Subcutaneous adipose tissue (tissue), 4 donors: ENCODE data around the gene MBD3. TPM values are rescaled to one million over a fixed set of nuclear protein-coding genes. Genes with fewer than 3 reads are reported as not detected.

Experiments
- CTCF ChIP-seq: fragments of 450-650 bp; IDR thresholded peaks from one replicate; pipeline ENCODE4 v1.5.1; 2016; ENCODE audit warnings: low read depth, mild to moderate bottlenecking, control low read depth, antibody characterized with exemption, moderate library complexity
- total RNA-seq, 4 donors: library from RNA; depleted of rRNA; stranded (reverse); fragments of >200 nt; gene quantifications; one replicate each; pipeline ENCODE4 v1.1.0, GENCODE V29; 2016

MBD3 gene, protein sequence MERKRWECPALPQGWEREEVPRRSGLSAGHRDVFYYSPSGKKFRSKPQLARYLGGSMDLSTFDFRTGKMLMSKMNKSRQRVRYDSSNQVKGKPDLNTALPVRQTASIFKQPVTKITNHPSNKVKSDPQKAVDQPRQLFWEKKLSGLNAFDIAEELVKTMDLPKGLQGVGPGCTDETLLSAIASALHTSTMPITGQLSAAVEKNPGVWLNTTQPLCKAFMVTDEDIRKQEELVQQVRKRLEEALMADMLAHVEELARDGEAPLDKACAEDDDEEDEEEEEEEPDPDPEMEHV
- 10 to 100 TPM; 31.0 to 83.6 (median 35.5) TPM for total RNA-seq

DNA sequence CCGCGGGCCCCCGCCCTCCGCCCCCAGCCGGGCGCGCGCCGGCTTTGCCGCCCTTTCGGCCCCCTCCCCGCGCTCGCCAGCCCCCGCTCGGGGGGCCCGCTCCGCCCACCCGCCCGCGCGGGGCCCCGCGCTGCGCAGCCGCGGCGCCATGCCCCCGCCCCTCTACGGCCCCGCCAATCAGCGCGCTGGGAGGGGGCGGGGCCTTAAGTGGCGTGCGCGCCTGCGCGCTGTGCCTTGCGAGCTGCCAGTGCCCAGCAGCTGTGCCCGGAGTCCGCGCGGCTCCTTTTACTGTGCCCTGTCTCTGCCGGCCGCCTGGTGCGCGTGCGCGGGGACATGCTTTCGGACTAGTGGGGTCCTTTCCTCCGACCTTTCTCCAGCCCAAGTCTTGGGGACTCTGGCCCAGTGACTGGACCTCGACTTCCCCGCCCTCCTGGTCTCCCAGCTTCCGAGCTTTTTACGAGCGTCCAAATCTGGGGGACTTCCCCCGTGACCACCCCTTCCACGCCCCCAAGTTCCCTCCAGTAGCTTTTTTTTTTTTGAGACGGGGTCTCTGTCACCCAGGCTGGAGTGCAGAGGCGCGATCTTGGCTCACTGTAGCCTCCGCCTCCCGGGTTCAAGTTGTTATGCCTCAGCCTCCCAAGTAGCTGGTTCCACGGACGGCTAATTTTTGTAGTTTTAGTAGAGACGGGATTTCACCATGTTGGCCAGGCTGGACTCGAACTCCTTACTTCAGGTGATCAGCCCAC is at the start of gene MBD3:
Gene MBD3, minus strand, starts transcription at position 111 of the 746 bp plus-strand sequence. CDS start 234 bp downstream, outside the sequence.
- TF ChIP-seq CTCF = no peak

DNA sequence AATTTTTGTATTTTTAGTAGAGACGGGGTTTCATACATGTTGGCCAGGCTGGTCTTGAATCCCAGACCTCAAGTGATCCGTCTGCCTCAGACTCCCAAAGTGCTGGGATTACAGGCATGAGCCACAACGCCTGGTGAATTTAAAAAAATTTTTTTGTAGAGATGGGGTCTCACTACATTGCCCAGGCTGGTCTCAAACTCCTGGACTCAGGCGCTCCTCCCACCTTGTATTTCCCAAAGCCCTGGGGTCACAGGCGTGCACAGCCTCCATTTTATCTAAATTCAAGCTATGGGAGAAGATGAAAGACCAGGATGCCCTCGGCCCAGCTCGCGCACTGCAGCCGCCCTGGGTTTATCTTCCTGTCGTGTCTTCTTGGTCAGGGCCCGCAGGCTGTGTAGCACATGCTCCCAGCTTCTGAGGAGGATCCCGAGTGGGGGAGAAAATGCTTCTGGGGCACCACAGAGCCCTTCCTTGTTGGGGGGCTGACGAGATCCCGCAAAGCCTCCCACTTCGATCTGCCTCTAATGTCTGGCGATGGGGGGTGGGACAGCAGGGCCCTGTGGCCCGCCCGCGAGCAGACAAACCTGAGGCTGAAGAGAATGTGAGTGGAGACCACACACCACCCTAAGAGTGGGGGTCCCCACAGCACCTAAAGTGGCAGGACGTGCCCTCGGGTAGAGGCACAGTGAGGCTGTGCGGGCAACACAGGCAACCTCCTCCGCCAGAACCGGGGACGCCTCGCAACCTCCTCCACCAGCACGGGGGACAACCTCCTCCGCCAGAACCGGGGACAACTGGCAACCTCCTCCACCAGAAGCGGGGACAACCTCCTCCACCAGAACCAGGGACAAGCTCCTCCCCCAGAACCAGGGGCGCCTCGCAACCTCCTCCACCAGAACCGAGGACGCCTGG is 43.9 kb upstream of the MBD3 start:
- TF ChIP-seq CTCF = no peak

DNA sequence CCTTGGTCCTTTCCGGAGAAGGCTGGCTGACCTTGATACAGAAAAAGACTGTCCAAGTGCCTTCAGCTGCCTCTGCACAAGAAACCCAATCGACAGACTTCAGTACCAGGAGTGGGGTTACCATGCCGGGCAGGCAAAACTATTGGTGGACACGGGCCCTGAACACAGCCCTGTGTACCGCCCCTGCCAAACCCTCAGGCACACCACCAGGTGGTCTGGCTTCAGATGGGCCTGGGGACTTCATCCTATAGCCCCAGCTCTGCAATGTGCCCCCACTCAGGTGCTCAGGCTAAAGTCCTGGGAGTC is 42.2 kb upstream of the MBD3 start:
- no peak for TF ChIP-seq CTCF

DNA sequence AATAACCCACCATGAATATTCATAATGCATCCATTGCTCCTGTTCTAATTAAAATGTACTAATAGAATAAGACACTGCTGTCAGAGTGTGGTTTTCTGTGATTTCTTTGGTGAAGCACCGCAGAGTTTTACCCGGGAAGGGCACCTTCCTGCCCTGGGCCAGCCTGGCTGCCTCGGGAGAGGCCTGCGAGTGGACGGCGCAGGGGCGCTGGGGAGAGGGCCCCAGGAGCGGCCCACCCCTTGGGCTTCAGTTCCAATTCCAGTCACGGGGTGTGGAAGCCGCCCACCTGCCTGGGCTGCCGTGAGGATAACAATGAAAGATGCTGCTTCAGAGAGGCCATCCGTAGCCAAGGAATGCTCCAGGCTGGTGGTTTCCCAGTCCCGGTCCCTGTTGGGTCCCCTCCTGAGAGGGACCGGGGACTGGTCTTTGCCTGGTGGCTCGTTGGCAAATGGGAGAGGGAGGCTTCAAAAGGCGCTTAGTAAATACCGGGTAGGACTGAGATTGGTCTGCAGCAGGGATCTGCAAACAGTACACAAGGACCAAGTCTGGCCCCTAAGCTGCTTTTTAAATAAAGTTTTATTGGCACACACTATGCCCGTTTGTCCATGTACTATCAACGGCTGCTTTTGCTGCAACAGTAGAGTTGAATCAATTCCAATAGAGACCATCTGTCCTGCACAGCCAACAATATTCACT is 41.7 kb upstream of the MBD3 start:
- TF ChIP-seq CTCF = no peak

DNA sequence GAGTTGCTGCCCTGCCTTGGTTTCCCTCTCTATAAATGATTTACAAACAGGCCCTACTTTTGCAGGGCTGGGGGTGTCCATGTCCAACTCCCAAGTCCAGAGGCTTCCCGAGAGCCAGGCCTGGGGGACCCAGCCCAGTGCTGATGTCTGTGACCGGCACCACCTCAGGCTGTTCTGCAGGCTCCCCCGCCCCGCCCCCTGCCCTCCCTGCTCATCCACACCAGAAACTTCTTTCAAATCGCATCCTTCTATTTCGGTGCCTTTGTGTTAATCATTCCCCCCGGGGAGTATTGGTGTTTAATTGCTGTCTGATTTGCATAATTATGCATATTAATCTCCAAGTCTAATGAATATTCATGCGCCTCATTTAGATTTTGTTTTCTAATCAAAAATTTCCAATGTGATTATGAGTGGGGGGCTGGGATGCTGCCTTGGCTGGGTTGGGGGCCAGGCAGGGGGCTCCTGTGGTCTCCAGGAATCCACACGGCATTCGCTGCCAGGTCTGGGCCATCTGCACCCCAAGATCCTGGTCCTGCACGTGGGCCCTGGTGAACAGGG is 40.7 kb upstream of the MBD3 start:
- no peak for TF ChIP-seq CTCF

GRCh38 chr19:1632462-1633268 is 40.0 kb upstream of the MBD3 start:
- TF ChIP-seq CTCF = no peak
